Upper lobe of left lung (tissue), 4 donors: ENCODE data around the gene TCTA.

Source experiments
- CTCF ChIP-seq, 6 experiments: fragments of 450-650 bp in 4 of 6; fragments of 200-600 bp in 2 of 6; sonication (generic) in 2 of 6; IDR thresholded peaks; one replicate each; pipeline ENCODE4 v1.5.1; 2016 to 2019; ENCODE audit warnings: antibody characterized with exemption in 6 of 6
- EP300 ChIP-seq, 4 donors: sonication (generic); formaldehyde crosslinking; IDR thresholded peaks; one replicate each; pipeline ENCODE4 v1.5.1; 2017; ENCODE audit warnings: antibody characterized with exemption in 4 of 4, control low read depth in 2 of 4
- POLR2AphosphoS5 ChIP-seq, 2 donors: sonication (generic); formaldehyde crosslinking; IDR thresholded peaks; one replicate each; pipeline ENCODE4 v1.5.1; 2017; ENCODE audit warnings: antibody characterized with exemption in 2 of 2

- TF ChIP-seq CTCF (IDR thresholded peaks at IDR 0.05) (no peak), EP300 (IDR thresholded peaks at IDR 0.05) (no peak), POLR2AphosphoS5 (IDR thresholded peaks at IDR 0.05) (no peak)
Observed at GRCh38 chr3:49388289-49388820, 23.9 kb upstream of the TCTA start.
